GM10847 (cell line): ENCODE data around the gene AFAP1.

Source experiments
- POLR2A ChIP-seq: IDR thresholded peaks from 2 replicates; pipeline ENCODE4 v1.6.1; 2011; ENCODE audit not compliant: insufficient read length; ENCODE audit errors: extremely low read depth

Gene AFAP1

GRCh38 chr4:7799306-7799705, 140.4 kb downstream of the AFAP1 start:
- no peak for TF ChIP-seq POLR2A

GRCh38 chr4:7798178-7798995, 141.3 kb downstream of the AFAP1 start:
- no peak for TF ChIP-seq POLR2A

- no peak for TF ChIP-seq POLR2A
Observed at GRCh38 chr4:7797330-7797729, 142.3 kb downstream of the AFAP1 start.

GRCh38 chr4:7795983-7796382, 143.7 kb downstream of the AFAP1 start:
- TF ChIP-seq POLR2A: no peak

GRCh38 chr4:7793186-7793585, 146.5 kb downstream of the AFAP1 start:
- TF ChIP-seq POLR2A: no peak

- TF ChIP-seq POLR2A: no peak
Observed at GRCh38 chr4:7792616-7793015, 147.0 kb downstream of the AFAP1 start.

- no peak for TF ChIP-seq POLR2A
Observed at GRCh38 chr4:7790999-7791398, 148.7 kb downstream of the AFAP1 start.

GRCh38 chr4:7790023-7790422, 149.6 kb downstream of the AFAP1 start:
- TF ChIP-seq POLR2A: no peak

- TF ChIP-seq POLR2A: no peak
Observed at GRCh38 chr4:7788694-7789425, 150.8 kb downstream of the AFAP1 start.

GRCh38 chr4:7788193-7788592, 151.5 kb downstream of the AFAP1 start:
- TF ChIP-seq POLR2A: no peak

GRCh38 chr4:7787681-7788141, 151.9 kb downstream of the AFAP1 start:
- no peak for TF ChIP-seq POLR2A

GRCh38 chr4:7787067-7787466, 152.6 kb downstream of the AFAP1 start:
- no peak for TF ChIP-seq POLR2A

GRCh38 chr4:7786517-7786916, 153.1 kb downstream of the AFAP1 start:
- TF ChIP-seq POLR2A: no peak

GRCh38 chr4:7786040-7786439, 153.6 kb downstream of the AFAP1 start:
- no peak for TF ChIP-seq POLR2A

- TF ChIP-seq POLR2A: no peak
Observed at GRCh38 chr4:7785017-7785416, 154.6 kb downstream of the AFAP1 start.

GRCh38 chr4:7784131-7784870, 155.4 kb downstream of the AFAP1 start:
- no peak for TF ChIP-seq POLR2A

- no peak for TF ChIP-seq POLR2A
Observed at GRCh38 chr4:7783541-7783940, 156.1 kb downstream of the AFAP1 start.
